GM23338 (cell line): ENCODE results near the gene RAMP3. TPM values are rescaled to one million over a fixed set of nuclear protein-coding genes. Genes with fewer than 3 reads are reported as not detected.

Source experiments
- ATAC-seq: fragments of 200-7000 bp; cut with Tn5 transposase; 3 replicates; pipeline ENCODE4 v1.9.1; 2020
- DNase-seq: peaks from one replicate; pipeline ENCODE4 v3.0.0-alpha.2; 2015; ENCODE audit warnings: low spot score
- H2AFZ ChIP-seq: fragments of 200-600 bp; sonication (generic); 2 replicates; pipeline ENCODE4 v1.8.0; 2016; ENCODE audit warnings: antibody characterized with exemption, mild to moderate bottlenecking, moderate library complexity
- H3F3A ChIP-seq: fragments of 200-600 bp; sonication (generic); replicated peaks from 2 replicates; pipeline ENCODE4 v1.8.0; 2017; ENCODE audit warnings: antibody characterized with exemption, mixed run types, low read depth
- H3K27ac ChIP-seq: fragments of 200-600 bp; sonication (generic); 2 replicates; pipeline ENCODE4 v1.6.1; 2016; ENCODE audit warnings: low read depth
- H3K27me3 ChIP-seq: fragments of 200-600 bp; sonication (generic); 2 replicates; pipeline ENCODE4 v1.8.0; 2016; ENCODE audit warnings: mild to moderate bottlenecking, mixed run types, moderate library complexity; ENCODE audit not compliant: insufficient read depth
- H3K36me3 ChIP-seq: fragments of 200-600 bp; sonication (generic); 2 replicates; pipeline ENCODE4 v1.8.0; 2016; ENCODE audit warnings: mild to moderate bottlenecking; ENCODE audit not compliant: insufficient read depth
- H3K4me1 ChIP-seq: fragments of 200-600 bp; sonication (generic); 2 replicates; pipeline ENCODE4 v1.8.0; 2016; ENCODE audit warnings: mild to moderate bottlenecking, moderate library complexity; ENCODE audit not compliant: insufficient read depth
- H3K4me2 ChIP-seq: fragments of 200-600 bp; sonication (generic); 2 replicates; pipeline ENCODE4 v1.7.1; 2017; ENCODE audit warnings: mixed run types
- H3K4me3 ChIP-seq: fragments of 200-600 bp; sonication (generic); 2 replicates; pipeline ENCODE4 v1.6.1; 2016; ENCODE audit warnings: mixed run types
- H3K79me2 ChIP-seq: fragments of 200-600 bp; sonication (generic); replicated peaks from 2 replicates; pipeline ENCODE4 v1.8.0; 2017; ENCODE audit warnings: mild to moderate bottlenecking; ENCODE audit not compliant: insufficient read depth
- H3K9me2 ChIP-seq: fragments of 200-600 bp; sonication (generic); 2 replicates; pipeline ENCODE4 v1.8.0; 2017; ENCODE audit not compliant: insufficient read depth
- H4K20me1 ChIP-seq: fragments of 200-600 bp; sonication (generic); replicated peaks from 2 replicates; pipeline ENCODE4 v1.8.0; 2017; ENCODE audit warnings: mild to moderate bottlenecking; ENCODE audit not compliant: insufficient read depth
- H3K27ac Mint-ChIP-seq: 2 replicates; pipeline ENCODE4 v1.8.0; 2020; ENCODE audit warnings: inconsistent platforms, mild to moderate bottlenecking, moderate library complexity, mixed read lengths
- H3K27me3 Mint-ChIP-seq: 3 replicates; pipeline ENCODE4 v1.8.0; 2022; ENCODE audit warnings: low read depth, mild to moderate bottlenecking, moderate library complexity, mixed read lengths, inconsistent platforms; ENCODE audit not compliant: insufficient read depth, poor library complexity
- H3K36me3 Mint-ChIP-seq: 3 replicates; pipeline ENCODE4 v1.8.0; 2021; ENCODE audit warnings: low read depth, mild to moderate bottlenecking, inconsistent platforms, moderate library complexity, mixed read lengths
- H3K4me1 Mint-ChIP-seq: 3 replicates; pipeline ENCODE4 v1.8.0; 2020; ENCODE audit warnings: mild to moderate bottlenecking, inconsistent platforms, mixed read lengths
- H3K4me3 Mint-ChIP-seq: 3 replicates; pipeline ENCODE4 v1.8.0; 2021; ENCODE audit warnings: moderate library complexity, mild to moderate bottlenecking, inconsistent platforms, mixed read lengths
- H3K9me3 Mint-ChIP-seq: 3 replicates; pipeline ENCODE4 v1.8.0; 2020; ENCODE audit warnings: moderate library complexity, mild to moderate bottlenecking, inconsistent platforms, mixed read lengths
- POLR2AphosphoS5 ChIP-seq: IDR thresholded peaks from 2 replicates; pipeline ENCODE4 v1.6.1; 2016; ENCODE audit warnings: antibody characterized with exemption, low read depth
- polyA plus RNA-seq: library from polyadenylated mRNA; unstranded; fragments of >200 nt; fragmentation: Nextera tagmentation; extraction: Ambion mirVana; gene quantifications from 2 replicates; pipeline ENCODE4 v1.2.1, GENCODE V29; 2016
- total RNA-seq: library from RNA; depleted of rRNA; stranded (reverse); fragments of >200 nt; shearing (Covaris generic); gene quantifications from 2 replicates; pipeline ENCODE4 v1.2.3, GENCODE V29; 2014
- TF ChIP-seq, protein P1 (sequence below), 2 experiments: fragments of 200-600 bp in 1 of 2; sonication (generic) in 1 of 2; conservative IDR thresholded peaks; 2 replicates each; pipeline versions ENCODE4 v1.5.1 to v1.6.1; 2016 to 2017; ENCODE audit warnings: antibody characterized with exemption in 2 of 2, low read depth in 2 of 2, mild to moderate bottlenecking in 2 of 2, moderate library complexity in 1 of 2
- TF ChIP-seq, protein P2 (sequence below): fragments of 250-450 bp; sonication (Bioruptor Pico); IDR thresholded peaks from 2 replicates; pipeline ENCODE4 v1.5.0; 2020; ENCODE audit warnings: mild to moderate bottlenecking, moderate library complexity

The RAMP3 gene
- total and polyA plus RNA-seq, 2 experiments from 2014 or later = 1.1 to 4.6 TPM

DNA sequence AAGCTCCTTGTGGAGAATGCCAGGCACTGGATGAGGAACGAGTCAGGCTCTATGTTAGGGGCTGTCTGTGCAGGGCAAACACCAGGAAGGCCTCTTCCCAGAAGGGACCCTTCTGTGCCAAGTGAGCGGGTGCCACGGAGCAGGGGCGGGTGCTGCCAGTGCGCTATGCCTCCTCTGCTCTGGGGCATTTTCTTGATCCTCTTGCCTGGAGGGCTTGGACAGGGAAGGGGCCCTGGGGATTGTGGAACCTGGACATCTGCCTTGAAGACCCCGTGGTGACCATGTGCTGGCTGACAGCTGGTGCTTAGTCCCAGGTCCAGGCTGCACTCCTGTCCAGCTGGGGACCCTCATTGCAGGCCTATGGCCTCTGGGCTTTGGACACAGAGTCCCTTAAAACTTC lies 30.7 kb upstream of the RAMP3 start:
- Mint-ChIP-seq H3K4me1 (peaks cover 19% of the 10 kb centered on the region; the same call in 2 of the 3 replicates), H3K27ac (no peak overlapping the region), H3K9me3 (no peaks in the 10 kb centered on the region), H3K4me3 (no peak overlapping the region), H3K36me3 (no peaks in the 10 kb centered on the region), H3K27me3 (peaks cover 5% of the 10 kb centered on the region)
- Histone ChIP-seq H3K4me1 (peaks cover 10% of the 10 kb centered on the region; the same call in 1 of the 2 replicates), H3K27me3 (no peaks in the 10 kb centered on the region), H3K79me2 (no peaks in the 10 kb centered on the region), H3K4me2 (no peak overlapping the region), H3F3A (no peaks in the 10 kb centered on the region; the same call in 1 of the 2 replicates), H2AFZ (no peak overlapping the region), H3K9me2 (no peaks in the 10 kb centered on the region), H3K4me3 (no peak overlapping the region), H4K20me1 (no peaks in the 10 kb centered on the region), H3K27ac (no peak overlapping the region), H3K36me3 (no peaks in the 10 kb centered on the region)
- TF ChIP-seq, protein P1, sequence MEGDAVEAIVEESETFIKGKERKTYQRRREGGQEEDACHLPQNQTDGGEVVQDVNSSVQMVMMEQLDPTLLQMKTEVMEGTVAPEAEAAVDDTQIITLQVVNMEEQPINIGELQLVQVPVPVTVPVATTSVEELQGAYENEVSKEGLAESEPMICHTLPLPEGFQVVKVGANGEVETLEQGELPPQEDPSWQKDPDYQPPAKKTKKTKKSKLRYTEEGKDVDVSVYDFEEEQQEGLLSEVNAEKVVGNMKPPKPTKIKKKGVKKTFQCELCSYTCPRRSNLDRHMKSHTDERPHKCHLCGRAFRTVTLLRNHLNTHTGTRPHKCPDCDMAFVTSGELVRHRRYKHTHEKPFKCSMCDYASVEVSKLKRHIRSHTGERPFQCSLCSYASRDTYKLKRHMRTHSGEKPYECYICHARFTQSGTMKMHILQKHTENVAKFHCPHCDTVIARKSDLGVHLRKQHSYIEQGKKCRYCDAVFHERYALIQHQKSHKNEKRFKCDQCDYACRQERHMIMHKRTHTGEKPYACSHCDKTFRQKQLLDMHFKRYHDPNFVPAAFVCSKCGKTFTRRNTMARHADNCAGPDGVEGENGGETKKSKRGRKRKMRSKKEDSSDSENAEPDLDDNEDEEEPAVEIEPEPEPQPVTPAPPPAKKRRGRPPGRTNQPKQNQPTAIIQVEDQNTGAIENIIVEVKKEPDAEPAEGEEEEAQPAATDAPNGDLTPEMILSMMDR (conservative IDR thresholded peaks at IDR 0.05; ENCODE audit: low read depth in 2 of 2) = no peak
- TF ChIP-seq, protein P2, sequence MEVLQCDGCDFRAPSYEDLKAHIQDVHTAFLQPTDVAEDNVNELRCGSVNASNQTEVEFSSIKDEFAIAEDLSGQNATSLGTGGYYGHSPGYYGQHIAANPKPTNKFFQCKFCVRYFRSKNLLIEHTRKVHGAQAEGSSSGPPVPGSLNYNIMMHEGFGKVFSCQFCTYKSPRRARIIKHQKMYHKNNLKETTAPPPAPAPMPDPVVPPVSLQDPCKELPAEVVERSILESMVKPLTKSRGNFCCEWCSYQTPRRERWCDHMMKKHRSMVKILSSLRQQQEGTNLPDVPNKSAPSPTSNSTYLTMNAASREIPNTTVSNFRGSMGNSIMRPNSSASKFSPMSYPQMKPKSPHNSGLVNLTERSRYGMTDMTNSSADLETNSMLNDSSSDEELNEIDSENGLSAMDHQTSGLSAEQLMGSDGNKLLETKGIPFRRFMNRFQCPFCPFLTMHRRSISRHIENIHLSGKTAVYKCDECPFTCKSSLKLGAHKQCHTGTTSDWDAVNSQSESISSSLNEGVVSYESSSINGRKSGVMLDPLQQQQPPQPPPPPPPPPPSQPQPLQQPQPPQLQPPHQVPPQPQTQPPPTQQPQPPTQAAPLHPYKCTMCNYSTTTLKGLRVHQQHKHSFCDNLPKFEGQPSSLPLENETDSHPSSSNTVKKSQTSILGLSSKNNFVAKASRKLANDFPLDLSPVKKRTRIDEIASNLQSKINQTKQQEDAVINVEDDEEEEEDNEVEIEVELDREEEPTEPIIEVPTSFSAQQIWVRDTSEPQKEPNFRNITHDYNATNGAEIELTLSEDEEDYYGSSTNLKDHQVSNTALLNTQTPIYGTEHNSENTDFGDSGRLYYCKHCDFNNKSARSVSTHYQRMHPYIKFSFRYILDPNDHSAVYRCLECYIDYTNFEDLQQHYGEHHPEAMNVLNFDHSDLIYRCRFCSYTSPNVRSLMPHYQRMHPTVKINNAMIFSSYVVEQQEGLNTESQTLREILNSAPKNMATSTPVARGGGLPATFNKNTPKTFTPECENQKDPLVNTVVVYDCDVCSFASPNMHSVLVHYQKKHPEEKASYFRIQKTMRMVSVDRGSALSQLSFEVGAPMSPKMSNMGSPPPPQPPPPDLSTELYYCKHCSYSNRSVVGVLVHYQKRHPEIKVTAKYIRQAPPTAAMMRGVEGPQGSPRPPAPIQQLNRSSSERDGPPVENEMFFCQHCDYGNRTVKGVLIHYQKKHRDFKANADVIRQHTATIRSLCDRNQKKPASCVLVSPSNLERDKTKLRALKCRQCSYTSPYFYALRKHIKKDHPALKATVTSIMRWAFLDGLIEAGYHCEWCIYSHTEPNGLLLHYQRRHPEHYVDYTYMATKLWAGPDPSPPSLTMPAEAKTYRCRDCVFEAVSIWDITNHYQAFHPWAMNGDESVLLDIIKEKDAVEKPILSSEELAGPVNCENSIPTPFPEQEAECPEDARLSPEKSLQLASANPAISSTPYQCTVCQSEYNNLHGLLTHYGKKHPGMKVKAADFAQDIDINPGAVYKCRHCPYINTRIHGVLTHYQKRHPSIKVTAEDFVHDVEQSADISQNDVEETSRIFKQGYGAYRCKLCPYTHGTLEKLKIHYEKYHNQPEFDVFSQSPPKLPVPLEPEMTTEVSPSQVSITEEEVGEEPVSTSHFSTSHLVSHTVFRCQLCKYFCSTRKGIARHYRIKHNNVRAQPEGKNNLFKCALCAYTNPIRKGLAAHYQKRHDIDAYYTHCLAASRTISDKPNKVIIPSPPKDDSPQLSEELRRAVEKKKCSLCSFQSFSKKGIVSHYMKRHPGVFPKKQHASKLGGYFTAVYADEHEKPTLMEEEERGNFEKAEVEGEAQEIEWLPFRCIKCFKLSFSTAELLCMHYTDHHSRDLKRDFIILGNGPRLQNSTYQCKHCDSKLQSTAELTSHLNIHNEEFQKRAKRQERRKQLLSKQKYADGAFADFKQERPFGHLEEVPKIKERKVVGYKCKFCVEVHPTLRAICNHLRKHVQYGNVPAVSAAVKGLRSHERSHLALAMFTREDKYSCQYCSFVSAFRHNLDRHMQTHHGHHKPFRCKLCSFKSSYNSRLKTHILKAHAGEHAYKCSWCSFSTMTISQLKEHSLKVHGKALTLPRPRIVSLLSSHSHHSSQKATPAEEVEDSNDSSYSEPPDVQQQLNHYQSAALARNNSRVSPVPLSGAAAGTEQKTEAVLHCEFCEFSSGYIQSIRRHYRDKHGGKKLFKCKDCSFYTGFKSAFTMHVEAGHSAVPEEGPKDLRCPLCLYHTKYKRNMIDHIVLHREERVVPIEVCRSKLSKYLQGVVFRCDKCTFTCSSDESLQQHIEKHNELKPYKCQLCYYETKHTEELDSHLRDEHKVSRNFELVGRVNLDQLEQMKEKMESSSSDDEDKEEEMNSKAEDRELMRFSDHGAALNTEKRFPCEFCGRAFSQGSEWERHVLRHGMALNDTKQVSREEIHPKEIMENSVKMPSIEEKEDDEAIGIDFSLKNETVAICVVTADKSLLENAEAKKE (CRISPR knock-in tag) = no peak
- DNase-seq (no peak), ATAC-seq (no peak)

DNA sequence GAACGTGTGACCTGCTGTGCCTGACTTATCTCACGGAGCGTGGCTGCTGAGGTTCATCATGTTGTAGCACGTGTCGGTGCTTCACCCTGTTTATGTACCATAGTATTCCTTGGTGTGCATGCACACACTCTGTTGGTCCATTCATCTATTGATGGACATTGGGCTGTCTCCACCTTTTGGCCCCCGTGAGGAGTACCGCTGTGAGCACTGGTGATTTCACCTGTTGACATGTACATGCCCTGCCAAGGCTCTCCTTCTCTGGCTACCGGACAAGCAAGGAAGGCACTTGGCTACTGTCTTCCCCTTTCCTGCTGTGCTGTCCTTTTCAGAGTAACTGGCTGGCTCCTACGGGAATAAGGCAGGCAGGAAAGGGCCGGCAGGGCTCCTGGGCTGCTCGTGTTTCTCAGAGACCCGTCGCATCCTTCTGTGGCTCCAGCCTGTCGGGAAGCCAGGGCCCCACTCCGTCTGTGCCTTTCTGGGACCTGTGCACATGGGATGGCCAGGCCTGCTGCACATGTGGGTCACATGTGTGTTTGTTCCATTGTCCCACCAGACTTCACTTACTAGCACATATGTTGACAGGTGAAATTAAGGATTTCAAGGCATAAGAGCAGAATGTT lies 28.3 kb upstream of the RAMP3 start:
- Histone ChIP-seq H3K9me2 (no peaks in the 10 kb centered on the region), H3K27ac (no peak overlapping the region), H3F3A (no peaks in the 10 kb centered on the region; the same call in 1 of the 2 replicates), H3K36me3 (no peaks in the 10 kb centered on the region), H3K4me1 (peaks cover under 1% of the 10 kb centered on the region; the same call in 1 of the 2 replicates), H3K79me2 (no peaks in the 10 kb centered on the region), H4K20me1 (no peaks in the 10 kb centered on the region), H3K4me3 (no peak overlapping the region), H3K27me3 (no peaks in the 10 kb centered on the region), H2AFZ (no peak overlapping the region), H3K4me2 (no peak overlapping the region)
- peaks cover 8% of the 10 kb centered on the region for H3K27me3 Mint-ChIP-seq
- H3K4me1 Mint-ChIP-seq = peaks cover 9% of the 10 kb centered on the region; the same call in 2 of the 3 replicates
- H3K27ac Mint-ChIP-seq = no peak overlapping the region
- no peaks in the 10 kb centered on the region for H3K9me3 Mint-ChIP-seq
- DNase-seq = no peak
- no peak for ATAC-seq
- no peaks in the 10 kb centered on the region for H3K36me3 Mint-ChIP-seq
- H3K4me3 Mint-ChIP-seq = no peak overlapping the region
- TF ChIP-seq POLR2AphosphoS5 = no peak
- TF ChIP-seq, protein P1 (conservative IDR thresholded peaks at IDR 0.05; ENCODE audit: low read depth in 2 of 2) = no peak
